Stimulated activated CD4-positive, alpha-beta T cell treated with anti-CD3 and anti-CD28 coated beads, TNF-alpha, amount 100 ng/mL, for 24 hours (primary cell): ENCODE data around the gene DCLK1.

ENCODE experiments used
- DNase-seq, 3 experiments: peaks; one replicate each; pipeline ENCODE4 v3.0.0-alpha.2; 2020; ENCODE audit warnings: low read depth in 3 of 3

The DCLK1 gene

DNA sequence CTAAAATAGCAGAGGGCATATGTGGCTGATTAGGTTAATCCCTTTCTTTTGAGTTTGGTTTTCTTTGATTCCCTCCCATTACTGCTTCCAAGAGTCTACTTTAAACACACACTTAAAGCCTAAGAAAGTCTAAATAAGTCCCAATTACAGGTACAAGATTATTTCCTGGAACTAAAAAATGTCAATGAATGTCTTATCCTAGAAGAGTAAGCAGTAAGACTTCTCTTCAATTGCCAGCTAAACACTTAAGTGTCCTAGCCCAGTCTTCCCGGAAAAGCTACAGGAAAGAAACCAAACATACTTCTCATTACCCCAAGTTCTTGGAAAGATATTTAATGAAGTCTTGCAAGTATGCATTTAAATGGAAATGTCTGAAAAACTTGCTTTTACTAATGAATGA lies 233.1 kb downstream of the DCLK1 start:
- no peak for DNase-seq

DNA sequence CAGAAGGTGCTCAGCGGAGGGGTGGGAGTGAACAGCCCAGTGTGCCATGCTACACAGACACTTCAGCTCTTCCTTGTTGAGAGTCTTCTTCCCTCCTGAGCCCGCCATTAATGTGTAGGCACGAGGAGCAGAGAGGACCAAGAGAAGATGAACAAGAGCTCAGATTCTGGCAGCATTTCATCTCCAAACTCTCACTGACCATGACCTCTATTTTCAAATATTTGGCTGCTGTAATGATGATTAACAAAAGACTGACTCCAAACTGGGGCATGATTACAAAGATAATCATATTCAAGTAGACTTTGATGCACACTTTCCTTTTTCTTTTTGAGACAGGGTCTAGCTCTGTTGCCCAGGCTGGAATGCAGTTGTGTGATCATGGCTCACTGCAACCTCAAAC lies 236.5 kb downstream of the DCLK1 start:
- DNase-seq: no peak

DNA sequence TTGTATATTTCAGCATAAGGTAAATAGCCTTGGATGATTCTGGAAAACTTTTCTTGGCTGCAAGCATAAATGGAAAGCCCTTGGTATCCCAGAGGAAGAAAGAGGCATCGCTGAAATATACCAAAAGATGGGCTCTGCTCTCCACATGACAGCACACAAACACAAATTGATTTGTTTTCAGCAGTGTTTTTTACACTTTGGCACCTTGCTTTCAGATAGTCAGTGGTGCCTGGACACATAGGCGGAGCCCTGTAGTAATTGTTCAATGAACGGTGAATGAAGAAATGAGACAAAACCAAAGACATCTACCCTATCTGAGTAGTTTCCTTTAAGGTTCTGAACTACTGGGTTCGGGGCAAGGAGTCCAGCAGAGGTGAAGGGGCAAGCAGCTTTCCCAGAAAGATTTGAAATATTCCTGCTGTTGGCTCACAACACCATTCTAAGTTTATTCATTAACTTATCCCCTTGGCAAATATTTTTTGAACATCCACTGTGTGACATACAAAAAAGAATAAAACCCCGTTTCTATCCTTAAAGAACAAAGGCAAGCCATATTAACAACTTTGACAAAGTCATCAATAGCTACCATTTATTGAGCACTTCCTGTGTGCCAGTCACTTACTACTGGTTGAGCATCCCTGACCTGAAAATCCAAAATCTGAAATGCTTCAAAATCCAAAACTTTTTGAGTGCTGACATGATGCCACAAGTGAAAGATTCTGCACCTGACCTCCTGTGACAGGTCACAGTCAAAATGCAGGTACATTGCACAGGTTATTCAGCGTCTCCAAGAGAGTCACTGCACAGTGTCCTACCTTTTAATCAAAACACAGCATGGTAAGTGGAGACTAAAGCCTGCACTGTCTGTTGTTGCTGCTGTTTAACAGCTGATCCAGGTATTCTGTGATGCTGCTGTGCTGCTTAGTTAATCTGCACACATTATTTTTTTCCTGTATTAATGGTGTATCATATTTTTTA lies 238.1 kb downstream of the DCLK1 start:
- no peak for DNase-seq

DNA sequence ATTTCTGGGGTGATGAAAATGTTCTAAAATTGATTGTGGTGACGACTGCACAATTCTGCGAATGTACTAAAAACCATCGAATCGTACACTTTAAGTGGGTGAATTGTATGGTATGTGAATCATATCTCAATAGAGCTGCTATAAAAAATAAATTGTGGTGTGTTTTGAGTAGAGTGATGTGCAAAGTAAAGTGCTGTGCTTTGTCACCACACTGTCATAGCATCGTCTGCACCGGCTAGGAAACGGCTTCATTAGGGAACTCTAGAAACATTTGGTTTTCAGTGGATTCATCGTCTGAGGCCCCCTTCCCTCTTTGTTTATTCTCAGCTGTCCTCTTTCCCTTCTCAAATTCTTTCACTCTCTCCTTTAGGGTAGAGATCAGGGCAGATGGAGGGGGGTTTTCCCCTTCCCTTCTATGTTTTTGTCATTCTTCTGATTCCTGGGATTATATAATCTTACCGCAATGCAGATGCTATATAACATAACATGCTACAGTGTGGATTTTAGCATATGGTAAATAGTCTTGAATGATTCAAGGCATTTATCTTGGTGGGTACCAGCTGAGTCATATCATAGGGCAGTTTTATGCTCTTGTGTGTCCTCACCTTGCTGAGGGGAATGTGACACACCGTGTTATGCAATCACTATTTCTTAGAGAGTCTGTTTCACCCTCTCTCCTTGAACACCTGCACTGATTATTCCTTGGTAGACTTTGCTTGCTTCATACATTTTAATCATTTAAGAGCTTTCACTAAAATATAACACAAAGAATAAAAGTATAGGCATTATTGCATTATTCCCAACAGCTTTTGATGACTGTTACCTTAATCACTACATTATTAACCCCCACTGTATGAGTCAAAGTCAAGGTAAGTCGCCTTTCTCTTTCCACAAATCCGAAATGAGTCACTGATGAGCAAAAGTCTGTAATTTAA lies 239.4 kb downstream of the DCLK1 start:
- no peak for DNase-seq

DNA sequence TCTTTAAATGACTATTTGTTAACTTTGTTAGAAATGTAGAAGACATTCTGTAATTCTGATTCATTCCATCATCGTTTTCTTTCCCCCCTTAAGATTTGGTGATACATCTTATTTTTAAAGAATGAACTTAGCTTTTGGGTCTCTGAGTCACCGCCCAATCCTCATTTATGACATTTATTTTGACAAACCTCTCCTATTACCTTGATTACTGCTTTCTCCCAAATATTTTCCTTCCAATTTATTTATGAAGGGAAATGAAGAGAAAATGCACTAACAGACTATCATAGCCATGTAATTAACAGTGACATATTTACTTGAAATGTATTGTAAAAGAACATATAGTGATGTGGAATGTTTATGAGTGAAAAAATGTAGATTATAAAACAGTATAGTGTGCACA lies 241.6 kb downstream of the DCLK1 start:
- no peak for DNase-seq

DNA sequence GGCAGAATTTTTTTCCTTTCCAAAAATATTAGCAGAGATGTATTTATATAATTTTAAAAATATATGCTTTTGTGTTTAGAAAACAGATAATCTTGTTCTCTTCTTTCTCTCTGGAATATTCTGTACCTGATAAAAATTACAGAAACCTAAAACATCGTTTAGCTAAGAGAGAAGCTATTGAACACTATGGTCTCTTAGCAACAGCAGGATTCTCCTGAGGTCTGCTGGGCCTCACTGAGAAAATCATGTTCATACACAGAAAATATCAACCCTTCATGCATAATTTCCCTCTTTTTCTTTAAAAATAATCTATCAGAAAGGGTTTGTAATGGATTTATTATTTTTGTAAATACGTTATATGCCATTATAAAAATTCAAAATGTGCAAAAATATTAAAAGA lies 242.2 kb downstream of the DCLK1 start:
- no peak for DNase-seq

DNA sequence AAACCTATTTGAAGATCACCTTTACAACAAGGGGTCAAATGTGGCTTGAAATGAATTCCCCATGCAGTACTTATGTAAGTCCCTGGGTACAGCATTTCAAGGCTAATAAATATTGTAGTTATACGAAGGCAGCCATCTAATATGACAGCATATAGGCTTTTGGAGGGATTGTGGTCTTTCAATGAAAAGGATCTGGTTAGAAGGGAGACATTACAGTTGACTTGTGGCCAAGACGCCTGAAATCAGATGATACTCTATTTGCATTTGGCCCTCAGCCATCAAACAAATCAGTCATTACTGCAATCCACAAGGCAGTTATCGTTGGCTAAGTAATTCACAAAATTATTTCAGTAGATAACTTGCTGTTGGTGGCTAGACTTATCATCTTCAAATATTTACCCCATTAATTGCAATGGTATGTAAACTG lies 242.7 kb downstream of the DCLK1 start:
- no peak for DNase-seq

DNA sequence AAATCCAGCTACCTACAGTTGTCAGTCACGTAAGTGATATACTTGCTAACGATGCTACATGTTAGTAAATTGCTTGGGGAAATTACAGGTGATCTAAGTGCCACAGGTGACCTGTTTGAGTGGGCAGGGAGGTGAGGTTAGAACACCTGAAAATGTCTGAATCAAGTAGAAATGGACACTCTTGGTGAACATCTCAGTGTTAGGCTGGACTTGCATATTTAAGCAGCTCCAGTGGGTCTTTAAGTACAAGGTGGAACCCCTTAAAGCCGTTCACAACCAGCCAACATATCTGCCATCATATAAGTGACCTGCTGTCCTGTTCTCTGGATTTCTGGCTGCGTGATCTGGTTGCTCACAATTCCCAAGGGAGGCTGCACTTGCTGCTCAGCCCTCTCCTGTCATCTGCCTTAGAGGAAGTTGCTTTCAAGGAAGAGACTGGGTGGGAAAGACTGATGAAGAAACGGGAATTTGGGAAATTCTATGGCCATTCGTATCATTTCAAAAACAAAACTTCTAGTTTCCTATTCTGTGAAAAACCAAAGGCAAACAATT lies 244.0 kb downstream of the DCLK1 start:
- DNase-seq: no peak

DNA sequence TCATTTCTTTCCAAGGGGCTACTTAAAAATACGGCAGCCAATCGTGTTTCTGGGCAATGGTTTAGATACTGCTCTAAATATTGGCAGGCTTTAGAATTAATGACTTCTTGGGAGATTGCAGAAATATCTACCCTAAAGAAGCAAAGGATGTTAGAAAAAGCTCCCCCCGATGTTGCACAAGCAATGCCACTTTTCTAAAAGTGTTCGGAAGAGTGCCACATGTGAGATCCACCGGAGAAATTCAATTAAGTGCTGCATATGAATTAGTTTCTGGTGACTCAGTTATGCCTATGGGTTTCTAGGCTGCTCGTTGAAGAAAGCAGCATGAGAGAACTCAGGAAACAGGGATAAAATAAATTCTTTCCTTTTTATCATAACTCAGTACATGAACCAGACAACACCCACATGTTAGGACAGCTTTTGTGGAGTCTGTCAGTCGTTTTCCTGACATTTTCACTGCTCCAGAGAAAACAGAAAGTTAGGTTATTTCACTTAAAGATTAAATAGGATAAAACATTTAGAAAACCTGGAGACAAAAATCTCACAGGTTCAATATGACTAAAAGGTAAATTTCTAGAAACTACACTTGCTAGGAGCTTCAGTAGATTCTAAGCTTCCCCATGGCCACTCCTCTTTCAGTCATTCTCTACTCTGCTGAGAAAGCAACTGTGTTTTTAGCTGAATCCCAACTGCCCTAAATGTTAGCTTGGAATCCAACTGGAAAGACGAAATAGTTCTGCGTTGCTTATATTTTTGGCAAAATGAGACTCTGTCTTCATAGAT lies 244.7 kb downstream of the DCLK1 start:
- DNase-seq: no peak

DNA sequence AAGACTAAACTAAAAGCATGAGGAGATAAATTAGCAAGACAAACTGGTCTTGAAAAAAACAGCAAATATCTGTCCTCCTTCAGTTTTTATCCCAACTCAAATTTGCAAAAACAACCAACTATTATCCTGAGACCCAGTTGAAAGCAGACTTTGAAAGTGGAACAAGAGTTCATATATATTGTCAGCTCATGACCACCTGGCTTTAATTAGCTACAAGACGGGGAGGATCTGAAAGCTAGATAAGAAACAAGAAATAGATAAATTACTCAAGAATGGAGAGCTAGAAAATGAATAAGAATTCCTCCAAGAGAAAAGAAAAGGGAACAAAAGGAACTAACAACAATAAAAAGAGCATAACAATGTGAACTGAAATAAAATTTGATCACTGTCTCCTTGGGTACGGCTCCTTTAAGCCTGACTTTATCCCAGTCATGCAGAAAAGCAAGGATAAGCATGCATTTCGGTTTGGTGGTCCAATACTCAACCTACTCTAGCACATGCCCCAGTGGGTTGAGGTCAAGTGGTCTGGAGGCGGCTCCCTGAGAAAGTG lies 246.9 kb downstream of the DCLK1 start:
- DNase-seq: no peak

DNA sequence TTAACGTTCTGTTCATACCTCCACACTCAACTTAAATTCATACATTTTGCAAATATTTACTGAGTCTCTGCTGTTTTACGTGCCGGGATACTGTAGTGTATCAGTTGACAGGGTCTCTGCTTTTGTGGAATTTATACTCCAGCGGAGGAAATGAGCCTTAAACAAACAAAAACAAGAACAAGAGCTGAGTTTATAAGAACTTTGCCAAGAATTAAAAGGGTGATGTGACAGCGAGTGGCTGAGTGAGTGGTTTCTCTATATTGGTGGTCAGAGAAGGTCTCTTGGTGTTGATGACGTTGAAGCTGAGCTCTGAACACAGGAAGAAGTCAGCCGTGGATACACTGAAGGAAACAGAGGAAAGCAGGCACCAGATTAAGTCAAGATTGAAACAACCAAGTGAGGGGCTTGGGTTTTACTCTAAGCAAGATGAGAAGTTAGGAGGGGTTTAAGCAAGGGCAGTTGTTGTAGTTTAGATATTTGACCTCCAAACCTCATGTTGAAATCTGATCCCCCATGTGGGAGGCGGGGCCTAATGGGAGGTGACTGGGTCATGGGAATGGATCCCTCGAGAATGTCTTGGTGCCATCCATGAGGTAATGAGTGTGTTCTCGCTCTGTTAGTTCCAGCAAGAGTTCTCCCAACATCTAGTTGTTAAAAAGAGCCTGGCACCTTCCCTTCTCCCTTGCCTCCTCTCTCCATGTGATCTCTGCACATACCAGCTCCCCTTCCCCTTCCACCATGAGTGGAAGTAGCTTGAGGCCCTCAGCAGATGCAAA lies 248.3 kb downstream of the DCLK1 start:
- no peak for DNase-seq

DNA sequence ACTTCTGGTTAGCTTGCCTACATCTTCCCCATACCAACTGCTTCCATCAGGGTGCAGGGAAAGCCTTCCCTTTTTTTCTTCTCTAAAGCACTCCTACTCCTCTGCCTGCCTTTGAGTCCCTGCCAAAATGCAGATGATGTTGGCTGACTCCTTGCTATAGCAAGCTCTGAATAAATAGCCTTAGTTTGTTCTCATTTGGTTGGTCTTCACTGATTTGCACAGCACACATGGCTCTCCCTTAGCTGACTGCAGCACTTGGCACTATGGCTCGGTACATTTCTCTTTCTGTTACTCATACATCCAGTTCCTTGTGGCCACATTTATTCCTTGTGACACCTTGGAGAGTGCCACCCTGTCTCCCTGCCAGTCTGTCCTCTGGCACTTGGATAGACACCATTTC lies 249.8 kb downstream of the DCLK1 start:
- DNase-seq: no peak

DNA sequence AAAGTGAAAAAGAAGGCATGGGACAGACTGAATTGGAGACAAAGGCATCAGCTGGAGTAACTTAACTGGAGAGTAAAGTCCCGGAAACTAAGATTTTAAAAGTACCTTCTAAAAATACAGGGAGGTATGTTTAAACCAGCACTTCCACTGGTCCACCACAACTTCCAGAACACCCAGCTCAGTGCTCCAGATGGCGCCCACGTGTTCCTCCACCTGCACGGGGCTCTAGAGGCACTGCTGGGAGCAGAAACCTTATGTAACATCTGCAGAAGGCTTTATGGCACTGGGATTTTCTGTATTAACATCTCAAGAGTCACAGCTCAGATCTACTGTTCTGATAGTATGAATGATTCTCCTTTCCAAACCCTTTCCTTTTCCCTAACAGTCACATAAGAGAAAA lies 252.1 kb downstream of the DCLK1 start:
- DNase-seq: no peak

DNA sequence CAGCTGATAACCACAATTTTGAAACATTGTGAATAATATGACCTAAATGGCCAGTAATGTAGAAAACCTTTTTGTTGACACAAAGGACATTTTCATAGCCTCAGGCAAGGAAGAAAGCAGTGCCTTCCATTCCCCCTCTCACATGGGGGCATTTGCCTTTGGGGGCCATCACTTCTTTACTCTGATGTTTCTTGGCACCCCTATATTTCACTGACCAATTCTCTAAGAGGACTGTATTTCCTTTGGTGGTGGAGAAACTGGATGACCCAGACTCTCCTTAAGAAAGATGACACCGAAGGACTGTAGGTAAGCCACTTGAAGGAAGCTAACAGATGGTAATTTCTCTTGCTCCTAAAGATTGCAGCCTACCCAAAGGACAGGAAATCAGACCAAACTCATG lies 254.6 kb downstream of the DCLK1 start:
- no peak for DNase-seq

DNA sequence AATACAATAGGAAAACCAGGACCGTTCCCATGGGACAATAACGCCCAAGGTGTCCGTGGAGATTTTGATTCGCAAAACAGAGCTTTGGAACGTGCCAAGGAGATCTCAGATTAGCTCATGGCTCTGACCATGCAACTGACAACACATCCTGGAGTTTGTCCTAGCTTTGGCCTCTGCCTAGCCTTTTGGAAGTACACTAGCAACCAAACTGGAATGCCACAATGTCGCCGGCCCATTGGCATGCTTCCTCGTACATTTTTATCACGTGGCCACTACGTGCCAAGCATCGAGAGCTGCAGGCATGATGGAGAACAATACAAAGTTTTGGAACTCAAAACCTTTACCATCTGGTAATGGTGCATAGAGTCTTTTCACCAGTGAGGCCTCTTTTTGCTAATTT lies 256.5 kb downstream of the DCLK1 start:
- no peak for DNase-seq

DNA sequence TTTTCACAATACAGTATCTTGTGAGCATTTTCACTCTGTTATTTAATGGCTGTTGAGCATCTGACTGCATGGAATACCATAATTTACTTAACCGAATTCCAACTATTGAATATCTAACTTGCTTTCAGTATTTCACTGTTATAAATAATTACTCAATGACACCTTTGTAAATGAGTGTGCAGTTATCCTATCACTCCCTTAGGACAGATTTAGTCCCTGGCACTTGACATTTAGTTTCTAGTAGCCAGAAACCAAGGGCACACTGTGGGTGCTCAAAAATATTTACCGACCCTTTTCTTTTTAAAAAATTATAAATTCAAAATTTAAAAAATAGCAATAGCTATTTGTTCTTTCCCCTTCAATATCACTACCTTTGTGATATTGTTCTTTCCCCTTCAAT lies 258.8 kb downstream of the DCLK1 start:
- no peak for DNase-seq

DNA sequence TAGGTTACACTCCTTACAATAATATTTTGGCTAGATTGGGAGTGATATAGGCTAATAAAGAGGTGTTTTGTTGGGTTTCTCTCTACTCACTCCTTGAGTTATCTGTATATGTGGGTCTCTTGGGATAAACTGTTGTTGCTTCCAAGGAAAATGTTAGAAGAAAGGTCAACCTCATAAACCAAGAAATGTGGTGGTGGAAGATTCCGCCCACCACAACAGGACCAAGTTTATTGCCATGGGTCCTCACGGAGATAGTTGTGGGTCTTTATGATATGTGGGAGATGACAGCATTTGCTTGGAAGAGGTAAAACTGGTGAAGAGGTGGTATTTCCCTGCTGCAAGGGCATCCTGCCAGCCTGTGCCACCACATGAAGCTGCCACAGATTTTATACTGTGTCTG lies 259.6 kb downstream of the DCLK1 start:
- DNase-seq: no peak

DNA sequence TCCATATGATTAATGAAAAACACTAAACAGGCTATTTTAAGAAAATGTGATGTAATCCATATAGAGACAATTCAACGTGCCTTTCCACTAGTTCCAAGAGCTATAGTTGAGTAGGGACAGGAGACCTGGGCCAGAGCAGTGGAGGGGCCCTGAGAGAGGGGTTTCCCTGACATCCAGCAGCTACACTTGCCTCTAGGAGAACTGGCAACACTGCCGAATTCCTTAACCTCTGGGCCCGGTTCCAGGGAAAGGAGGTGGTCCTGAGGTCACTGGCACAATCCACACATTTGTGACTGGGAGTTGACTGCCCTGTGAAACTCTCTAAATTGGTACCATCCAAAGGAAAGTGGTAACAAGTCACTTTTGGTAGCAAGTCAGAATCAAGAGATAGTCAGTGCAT lies 264.4 kb downstream of the DCLK1 start:
- DNase-seq: no peak

DNA sequence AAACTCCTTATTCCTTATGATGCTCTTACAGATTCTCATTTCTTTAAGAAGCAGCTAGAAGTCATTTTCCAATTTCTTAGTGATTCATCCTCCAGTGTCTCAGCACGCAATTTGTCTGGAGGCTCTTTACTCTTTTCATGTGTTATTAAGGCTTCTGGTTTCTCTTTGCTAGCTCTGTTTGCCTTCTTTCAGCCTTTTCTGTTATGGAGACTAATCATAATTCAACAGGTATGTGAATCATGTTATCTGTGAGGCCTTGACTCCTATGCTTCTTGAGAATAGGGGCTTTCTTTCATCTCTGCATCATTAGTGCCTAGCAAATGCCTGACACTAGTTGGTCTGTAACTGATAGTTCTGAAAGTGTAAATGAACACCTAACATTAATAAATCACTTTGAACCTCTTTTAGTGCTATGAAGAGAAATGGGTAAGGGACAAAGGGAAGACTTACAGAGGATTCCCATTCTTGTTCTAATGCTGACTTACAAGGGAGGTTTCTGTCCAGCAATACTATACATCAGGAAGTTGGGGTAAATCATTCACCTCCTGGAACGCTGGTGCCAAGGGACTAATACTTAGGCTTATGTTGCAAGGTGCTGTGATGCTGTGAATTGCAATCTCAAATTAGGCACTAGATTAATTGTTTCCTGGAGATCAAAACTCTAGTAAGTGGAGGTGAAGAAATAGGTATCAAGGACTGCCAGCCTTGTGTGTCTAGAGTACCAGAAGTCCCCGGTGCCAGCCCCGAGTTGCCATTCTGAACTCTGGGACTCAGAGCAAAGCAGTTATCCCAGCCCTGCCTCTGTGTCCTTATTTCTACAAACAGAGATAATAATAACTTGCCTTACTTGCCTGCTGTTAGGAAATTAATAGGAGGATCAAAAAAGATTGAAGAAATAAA lies 265.6 kb downstream of the DCLK1 start:
- DNase-seq: no peak
